Neuron (in vitro differentiated cells): ENCODE results near the gene ADAMTS1.
"Not testable (repeated sequence)": the region's sequence is repeated elsewhere in the genome, so short reads cannot be mapped to it uniquely, and the experiment has no call there.

Source experiments
- H2AFZ ChIP-seq: one replicate; pipeline ENCODE4 v1.6.1; 2013; ENCODE audit warnings: low read depth, mild to moderate bottlenecking, inconsistent platforms, low read length, moderate library complexity
- H3K27me3 ChIP-seq: one replicate; pipeline ENCODE4 v1.6.1; 2013; ENCODE audit warnings: low read length; ENCODE audit not compliant: insufficient read depth
- H3K36me3 ChIP-seq: one replicate; pipeline ENCODE4 v1.6.1; 2013; ENCODE audit warnings: low read length; ENCODE audit not compliant: insufficient read depth
- H3K4me1 ChIP-seq: one replicate; pipeline ENCODE4 v1.6.1; 2013; ENCODE audit warnings: low read length; ENCODE audit not compliant: insufficient read depth
- H3K4me3 ChIP-seq: 2 replicates; pipeline ENCODE4 v1.5.1; 2013; ENCODE audit warnings: mild to moderate bottlenecking, low read length, moderate library complexity
- H3K9me3 ChIP-seq: one replicate; pipeline ENCODE4 v1.6.1; 2013; ENCODE audit warnings: low read length

The ADAMTS1 gene

DNA sequence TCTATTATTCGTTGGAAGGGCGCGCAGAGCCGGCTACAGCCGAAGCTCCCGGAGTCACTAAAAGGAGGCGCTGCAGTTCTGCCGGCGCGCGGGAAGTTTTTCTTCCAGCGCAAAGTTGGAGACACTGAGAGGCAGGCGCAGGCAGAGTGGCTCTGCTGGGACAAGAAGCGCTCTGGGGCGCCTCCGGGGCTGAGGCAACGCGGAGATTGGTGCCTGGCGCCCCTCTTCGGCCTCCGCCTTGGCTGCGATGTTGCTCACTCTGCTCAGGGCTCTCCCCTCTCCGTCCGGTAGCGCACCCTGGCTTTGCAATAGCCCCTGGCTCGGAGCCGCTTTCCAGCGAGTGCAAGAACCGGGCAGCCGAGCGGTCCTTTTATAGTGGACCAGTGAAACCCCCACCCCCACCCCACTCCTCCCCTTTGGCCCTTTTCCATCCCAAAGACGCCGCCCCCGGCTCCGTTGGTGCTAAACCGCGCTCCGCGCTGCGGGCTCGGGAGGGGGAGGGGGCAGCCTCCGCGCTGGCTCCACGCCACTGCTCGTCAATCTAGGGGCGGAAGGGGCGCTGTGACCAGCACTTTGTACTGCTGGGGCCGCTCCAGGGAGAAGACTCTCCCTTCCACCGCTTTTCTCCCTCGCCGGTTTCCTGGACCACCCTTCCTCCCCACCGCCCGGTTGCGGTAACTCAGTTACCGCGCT lies at the start of gene ADAMTS1:
Gene ADAMTS1, minus strand, starts transcription at position 344 of the 693 bp plus-strand sequence. CDS start 455 bp downstream, outside the sequence.
- peaks cover 24% of the 10 kb centered on the region for H3K4me1 ChIP-seq
- no peaks in the 10 kb centered on the region for H3K27me3 ChIP-seq

DNA sequence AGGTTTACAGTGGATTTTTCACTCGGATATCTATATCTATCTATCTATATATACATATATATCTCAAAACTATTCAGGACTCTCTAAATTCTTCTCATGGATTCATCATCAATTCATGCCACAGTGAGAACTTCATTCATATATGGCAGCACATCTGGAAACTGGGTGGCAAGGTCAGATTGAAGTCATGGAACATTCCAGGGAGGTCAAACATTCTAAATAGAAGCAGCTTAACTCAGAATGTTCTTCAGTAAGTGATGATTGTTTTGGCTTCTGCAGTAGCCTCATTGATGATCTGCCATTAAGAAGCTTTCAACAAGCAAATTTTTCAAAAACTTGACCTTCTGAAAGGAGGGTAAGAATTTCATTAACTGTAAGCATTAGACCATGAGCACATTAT lies 46.9 kb upstream of the ADAMTS1 start:
- Histone ChIP-seq H3K36me3 (no peaks in the 10 kb centered on the region), H3K9me3 (no peaks in the 10 kb centered on the region), H3K4me3 (no peak overlapping the region), H3K27me3 (peaks cover 4% of the 10 kb centered on the region), H3K4me1 (no peaks in the 10 kb centered on the region), H2AFZ (no peak overlapping the region)

More for the DNA sequence above, at the start of gene ADAMTS1:
- H2AFZ ChIP-seq = peak within 1 kb of the TSS; percentile 95
- H3K9me3 ChIP-seq = no peaks in the 10 kb centered on the region
- peak within 1 kb of the TSS; percentile 49 for H3K4me3 ChIP-seq
- H3K36me3 ChIP-seq = peaks cover 3% of the 10 kb centered on the region

DNA sequence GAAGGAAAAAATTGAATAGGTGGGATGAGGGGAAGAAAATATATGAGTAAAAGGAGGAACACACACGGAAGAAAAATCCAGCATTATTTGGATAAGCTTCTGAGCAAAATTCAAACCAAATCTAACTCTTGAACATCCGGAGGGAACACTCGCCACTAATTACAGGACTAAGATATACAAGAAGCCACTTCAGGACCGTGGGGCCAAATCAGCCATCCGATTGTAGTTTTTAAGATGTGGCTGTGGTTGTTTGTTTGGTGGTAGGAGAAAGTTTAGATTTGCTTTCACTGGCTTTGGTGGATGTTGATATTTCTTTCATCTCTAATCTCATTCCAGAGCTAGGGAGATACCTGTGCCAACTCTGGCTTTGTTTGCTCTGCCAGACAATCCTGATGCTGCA lies 43.7 kb upstream of the ADAMTS1 start:
- Histone ChIP-seq H3K36me3 (no peaks in the 10 kb centered on the region), H3K4me1 (no peaks in the 10 kb centered on the region), H2AFZ (no peak overlapping the region), H3K9me3 (no peaks in the 10 kb centered on the region), H3K27me3 (peaks cover 4% of the 10 kb centered on the region), H3K4me3 (no peak overlapping the region)

DNA sequence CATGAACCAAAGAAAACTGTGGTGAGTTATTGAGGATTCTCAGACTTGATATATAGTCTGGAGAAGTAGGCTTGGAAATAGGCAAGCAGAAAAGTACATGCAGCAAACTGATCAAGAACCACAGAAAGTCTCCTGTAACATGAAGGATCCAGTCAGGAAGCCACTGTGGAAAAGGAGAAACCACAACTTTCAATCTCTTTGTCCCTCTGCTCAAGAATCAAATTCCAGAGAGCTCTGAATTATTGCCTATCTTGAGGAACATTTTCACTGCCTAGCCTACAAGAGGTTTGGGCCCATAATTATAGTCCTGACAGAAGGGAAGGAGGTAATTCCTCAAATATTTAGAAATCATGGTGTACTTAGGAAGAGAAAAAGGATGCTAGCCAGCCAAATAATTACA lies 43.0 kb upstream of the ADAMTS1 start:
- Histone ChIP-seq H3K9me3 (no peaks in the 10 kb centered on the region), H3K36me3 (no peaks in the 10 kb centered on the region), H3K27me3 (peaks cover 4% of the 10 kb centered on the region), H3K4me3 (no peak overlapping the region), H2AFZ (no peak overlapping the region), H3K4me1 (no peaks in the 10 kb centered on the region)

DNA sequence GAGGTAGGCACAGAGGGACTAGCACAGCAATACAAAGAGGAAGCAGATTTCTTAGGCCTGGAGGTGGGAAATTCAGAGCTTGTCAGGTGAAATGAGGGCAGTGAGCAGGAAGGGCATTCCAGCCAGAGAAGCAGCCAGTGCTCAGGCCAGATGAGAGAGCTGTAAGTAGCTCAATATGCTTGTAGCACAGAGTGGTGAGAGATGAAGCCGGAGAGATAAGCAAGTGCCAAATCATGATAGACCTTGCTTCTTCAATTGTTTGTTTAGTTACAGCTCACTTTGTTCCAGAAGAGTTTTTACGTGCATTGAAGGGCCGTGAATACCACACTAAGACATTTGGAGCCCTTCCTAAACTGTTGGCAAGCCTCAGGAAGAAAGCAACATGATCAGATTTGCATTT lies 42.0 kb upstream of the ADAMTS1 start:
- H3K9me3 ChIP-seq = no peaks in the 10 kb centered on the region
- no peaks in the 10 kb centered on the region for H3K4me1 ChIP-seq
- H3K4me3 ChIP-seq = no peak overlapping the region
- H3K36me3 ChIP-seq = no peaks in the 10 kb centered on the region
- peaks cover 4% of the 10 kb centered on the region for H3K27me3 ChIP-seq
- H2AFZ ChIP-seq = no peak overlapping the region

DNA sequence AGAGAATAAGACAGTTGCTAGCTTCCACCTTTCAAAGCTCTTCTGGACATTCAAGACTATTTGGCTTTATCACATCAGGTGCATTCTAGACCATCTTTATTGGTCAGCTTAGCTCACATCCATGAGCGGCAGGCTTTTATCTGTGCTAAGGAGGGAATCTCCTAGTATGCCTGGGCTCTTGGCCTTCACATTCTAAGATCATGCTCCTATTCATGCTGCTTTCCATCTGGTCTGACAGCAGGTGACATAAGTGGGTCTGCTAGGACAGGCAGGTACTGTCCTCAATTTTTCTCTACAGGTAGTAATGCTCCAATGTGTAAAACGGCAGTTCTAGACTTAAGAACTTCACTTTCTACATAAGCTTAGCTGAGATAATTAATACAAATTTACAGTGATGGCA lies 39.2 kb upstream of the ADAMTS1 start:
- no peaks in the 10 kb centered on the region for H3K36me3 ChIP-seq
- H3K4me1 ChIP-seq = no peaks in the 10 kb centered on the region
- no peak overlapping the region for H3K4me3 ChIP-seq
- no peaks in the 10 kb centered on the region for H3K9me3 ChIP-seq
- H2AFZ ChIP-seq = no peak overlapping the region
- peaks cover 4% of the 10 kb centered on the region for H3K27me3 ChIP-seq

DNA sequence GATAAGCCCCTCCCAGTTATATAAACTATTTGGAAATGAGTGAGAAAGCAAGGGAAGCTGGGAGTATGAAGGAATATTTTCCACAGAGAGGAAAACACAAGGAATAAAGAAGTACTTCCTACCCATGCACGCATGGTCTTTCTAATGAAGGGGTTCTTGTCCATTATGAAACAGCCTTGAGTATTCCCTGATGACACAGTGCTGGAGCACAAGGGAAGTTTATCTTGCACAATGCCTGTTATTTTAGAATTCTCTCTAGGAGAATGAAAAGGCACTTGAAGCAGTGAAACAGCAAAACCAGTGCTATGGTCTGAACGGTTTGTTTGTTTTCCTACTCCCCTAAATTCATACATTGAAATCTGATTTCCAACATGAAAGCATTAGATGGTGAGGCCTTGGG lies 38.6 kb upstream of the ADAMTS1 start:
- H3K4me1 ChIP-seq = no peaks in the 10 kb centered on the region
- H3K9me3 ChIP-seq = no peaks in the 10 kb centered on the region
- no peaks in the 10 kb centered on the region for H3K27me3 ChIP-seq
- H3K36me3 ChIP-seq = no peaks in the 10 kb centered on the region
- no peak overlapping the region for H2AFZ ChIP-seq
- H3K4me3 ChIP-seq = no peak overlapping the region

DNA sequence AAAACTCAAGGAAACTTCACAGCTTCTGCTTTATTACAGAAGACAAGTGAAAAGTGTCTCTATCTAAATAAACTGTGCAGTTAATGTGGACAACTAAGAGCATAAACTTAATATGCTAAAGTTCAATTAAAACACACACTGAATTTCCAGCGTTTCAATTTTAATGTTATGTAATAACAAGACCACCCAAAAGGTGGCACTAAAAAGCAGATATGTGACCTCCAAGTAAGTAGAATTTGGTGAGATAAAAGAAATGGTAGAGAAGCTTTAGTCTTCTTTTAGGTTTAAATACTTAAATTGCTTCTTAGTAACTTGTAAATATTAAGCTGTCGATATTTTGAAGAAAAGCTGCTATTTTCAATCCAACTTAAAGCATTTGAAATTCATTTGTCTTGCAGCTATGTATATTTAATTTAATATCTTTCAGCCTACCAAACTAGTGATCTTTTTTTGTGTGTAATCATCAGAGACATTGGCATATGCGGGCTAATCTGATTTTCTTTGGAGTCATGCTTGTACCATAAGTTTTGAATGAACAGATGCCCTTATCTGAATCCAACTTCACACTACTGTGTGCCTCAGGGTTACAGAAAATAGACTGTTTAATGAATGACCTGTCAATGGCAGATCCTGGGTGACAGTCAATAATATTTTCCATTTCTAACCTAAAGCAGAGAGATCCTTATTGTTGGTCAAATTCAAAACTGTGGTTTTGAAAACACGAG lies 36.5 kb upstream of the ADAMTS1 start:
- Histone ChIP-seq H3K36me3 (no peaks in the 10 kb centered on the region), H3K4me3 (no peak overlapping the region), H2AFZ (no peak overlapping the region), H3K4me1 (no peaks in the 10 kb centered on the region), H3K9me3 (no peaks in the 10 kb centered on the region), H3K27me3 (no peaks in the 10 kb centered on the region)

DNA sequence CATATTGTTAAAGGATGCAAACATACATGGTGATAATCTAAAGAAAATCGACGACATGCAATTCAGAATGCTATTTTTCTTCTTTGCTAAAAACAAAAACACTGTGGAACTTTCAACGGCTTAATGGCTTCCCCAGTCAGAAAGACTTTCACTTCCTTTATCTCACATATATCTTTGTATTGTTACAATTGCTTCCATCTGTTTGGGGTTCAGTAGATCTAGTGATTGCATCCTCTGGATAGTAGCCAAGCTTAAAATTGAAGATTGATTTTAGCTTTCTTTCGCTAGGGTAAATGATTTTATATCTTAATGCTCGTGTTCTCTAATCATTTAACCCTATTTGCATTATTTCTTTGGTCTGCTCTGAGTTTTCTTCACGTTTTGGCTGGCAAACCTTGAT lies 31.8 kb upstream of the ADAMTS1 start:
- H3K36me3 ChIP-seq = no peaks in the 10 kb centered on the region
- no peaks in the 10 kb centered on the region for H3K9me3 ChIP-seq
- no peaks in the 10 kb centered on the region for H3K27me3 ChIP-seq
- H3K4me1 ChIP-seq = no peaks in the 10 kb centered on the region
- H3K4me3 ChIP-seq = no peak overlapping the region
- H2AFZ ChIP-seq = no peak overlapping the region

DNA sequence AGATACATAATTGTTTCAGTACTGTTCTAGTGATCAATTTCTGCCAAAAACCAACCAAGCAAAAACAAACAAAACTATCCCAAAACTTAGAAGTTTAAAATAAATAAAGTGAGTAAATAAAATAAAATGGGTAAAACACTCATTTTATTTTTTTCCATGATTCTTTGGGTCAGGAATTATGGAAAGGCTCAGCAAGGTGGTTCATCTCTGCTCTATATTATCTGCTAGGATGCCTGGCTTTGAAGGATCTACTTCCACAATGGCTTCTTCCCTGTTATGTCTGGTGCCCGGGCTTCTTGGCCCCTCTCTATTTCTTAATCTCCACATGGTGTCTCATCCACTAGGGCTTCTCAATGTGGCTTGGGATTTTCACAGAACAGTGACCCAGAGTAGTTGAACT lies 29.1 kb upstream of the ADAMTS1 start:
- no peaks in the 10 kb centered on the region for H3K9me3 ChIP-seq
- H3K36me3 ChIP-seq = no peaks in the 10 kb centered on the region
- H2AFZ ChIP-seq = no peak overlapping the region
- no peak overlapping the region for H3K4me3 ChIP-seq
- H3K4me1 ChIP-seq = no peaks in the 10 kb centered on the region
- H3K27me3 ChIP-seq = no peaks in the 10 kb centered on the region

DNA sequence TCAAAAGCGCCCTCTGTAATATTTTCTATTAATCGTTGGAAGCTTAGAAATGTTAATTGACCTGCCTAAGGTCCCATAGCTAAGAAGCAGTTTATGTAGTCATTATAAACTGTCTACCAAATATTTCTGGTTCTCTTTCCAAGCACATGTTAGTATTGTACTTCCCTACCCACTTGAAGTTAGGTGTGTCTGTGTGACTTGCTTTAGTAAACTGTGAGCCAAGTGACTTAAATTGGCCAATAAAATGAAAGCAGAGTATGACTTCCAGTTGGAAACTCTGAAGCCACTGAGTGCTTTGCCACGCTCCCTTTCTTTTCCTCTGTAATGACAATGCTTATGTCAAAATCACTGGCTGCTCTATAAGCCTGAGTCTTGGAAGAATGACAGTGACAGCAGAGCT lies 20.6 kb upstream of the ADAMTS1 start:
- Histone ChIP-seq H3K4me1 (no peaks in the 10 kb centered on the region), H3K9me3 (no peaks in the 10 kb centered on the region), H3K36me3 (no peaks in the 10 kb centered on the region), H3K27me3 (no peaks in the 10 kb centered on the region), H2AFZ (no peak overlapping the region), H3K4me3 (no peak overlapping the region)

DNA sequence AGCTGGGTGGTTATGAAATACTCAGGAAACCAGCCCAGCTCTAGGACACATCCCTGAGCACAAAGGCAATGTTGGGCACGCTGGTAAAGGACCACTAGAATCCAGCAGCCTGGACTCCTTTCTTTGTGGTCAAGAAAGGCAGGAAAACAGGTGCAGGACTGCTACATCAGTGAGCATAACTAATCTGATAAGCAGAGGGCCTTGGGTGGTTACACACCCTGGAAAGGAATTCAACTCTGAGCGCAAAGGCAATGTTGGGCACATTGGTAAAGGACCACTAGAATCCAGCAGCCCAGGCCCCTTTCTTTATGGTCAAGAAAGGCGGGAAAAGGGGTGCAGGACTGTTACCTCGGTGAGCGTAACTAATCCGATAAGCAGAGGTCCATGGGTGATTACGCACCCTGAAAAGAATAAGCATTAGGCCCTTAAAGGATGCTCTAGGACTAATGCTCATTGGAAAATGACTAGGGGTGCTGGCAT lies 11.7 kb upstream of the ADAMTS1 start:
- not testable (repeated sequence) for H2AFZ ChIP-seq, H3K36me3 ChIP-seq, H3K4me1 ChIP-seq, H3K4me3 ChIP-seq, H3K27me3 ChIP-seq, H3K9me3 ChIP-seq

DNA sequence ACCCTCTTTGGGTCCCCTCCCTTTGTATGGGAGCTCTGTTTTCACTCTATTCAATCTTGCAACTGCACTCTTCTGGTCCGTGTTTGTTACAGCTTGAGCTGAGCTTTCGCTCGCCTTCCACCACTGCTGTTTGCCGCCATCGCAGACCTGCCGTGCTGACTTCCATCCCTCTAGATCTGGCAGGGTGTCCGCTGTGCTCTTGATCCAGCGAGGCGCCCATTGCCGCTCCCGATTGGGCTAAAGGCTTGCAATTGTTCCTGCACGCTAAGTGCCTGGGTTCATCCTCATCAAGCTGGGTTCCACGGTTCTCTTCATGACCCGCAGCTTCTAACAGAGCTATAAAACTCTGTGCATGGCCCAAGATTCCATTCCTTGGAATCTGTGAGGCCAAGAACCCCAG lies 9.5 kb upstream of the ADAMTS1 start:
- not testable (repeated sequence) for H3K36me3 ChIP-seq, H3K4me3 ChIP-seq, H3K4me1 ChIP-seq, H3K9me3 ChIP-seq, H2AFZ ChIP-seq, H3K27me3 ChIP-seq
